CD4-positive, alpha-beta T cell treated with Interleukin-15 for 1 hour (primary cell): ENCODE data around the gene CFAP54.
A peak's percentile ranks its signal among the peaks of the same experiment; 100 is the strongest.
"Not testable (repeated sequence)": the region's sequence is repeated elsewhere in the genome, so short reads cannot be mapped to it uniquely, and the experiment has no call there.

ENCODE experiments used
- DNase-seq: peaks from one replicate; pipeline ENCODE4 v3.0.0-alpha.2; 2020

CFAP54 gene

GRCh38 chr12:96489392-96490056 is at the start of gene CFAP54:
Gene CFAP54 (plus strand): TSS chr12:96489577. CDS start chr12:96489610, 33 bp downstream.
- DNase-seq, result peak; percentile 95

- no peak for DNase-seq
Observed at GRCh38 chr12:96441816-96442215, 47.6 kb upstream of the CFAP54 start.

GRCh38 chr12:96442906-96443305 is 46.5 kb upstream of the CFAP54 start:
- no peak for DNase-seq

- no peak for DNase-seq
Observed at GRCh38 chr12:96444399-96444798, 45.0 kb upstream of the CFAP54 start.

- DNase-seq, result peak; percentile 83
Observed at GRCh38 chr12:96445691-96446583, 43.4 kb upstream of the CFAP54 start.

GRCh38 chr12:96447256-96447655 is 42.1 kb upstream of the CFAP54 start:
- no peak for DNase-seq

- DNase-seq, result no peak
Observed at GRCh38 chr12:96448300-96448699, 41.1 kb upstream of the CFAP54 start.

- DNase-seq, result no peak
Observed at GRCh38 chr12:96452261-96452922, 37.0 kb upstream of the CFAP54 start.

- DNase-seq, result no peak
Observed at GRCh38 chr12:96454396-96454795, 35.0 kb upstream of the CFAP54 start.

- DNase-seq, result no peak
Observed at GRCh38 chr12:96456265-96456974, 33.0 kb upstream of the CFAP54 start.

- DNase-seq, result no peak
Observed at GRCh38 chr12:96457191-96457930, 32.0 kb upstream of the CFAP54 start.

- DNase-seq, result not testable (repeated sequence)
Observed at GRCh38 chr12:96459281-96459680, 30.1 kb upstream of the CFAP54 start.

GRCh38 chr12:96462571-96463280 is 26.7 kb upstream of the CFAP54 start:
- no peak for DNase-seq

GRCh38 chr12:96465896-96466295 is 23.5 kb upstream of the CFAP54 start:
- no peak for DNase-seq

GRCh38 chr12:96466939-96467751 is 22.2 kb upstream of the CFAP54 start:
- no peak for DNase-seq

- DNase-seq, result no peak
Observed at GRCh38 chr12:96471368-96472050, 17.9 kb upstream of the CFAP54 start.

- DNase-seq, result no peak
Observed at GRCh38 chr12:96472384-96472783, 17.0 kb upstream of the CFAP54 start.

GRCh38 chr12:96473394-96474093 is 15.8 kb upstream of the CFAP54 start:
- DNase-seq, result peak; percentile 24

GRCh38 chr12:96474206-96474605 is 15.2 kb upstream of the CFAP54 start:
- no peak for DNase-seq
